Gastrocnemius medialis (tissue), 4 donors: ENCODE data around the gene ZBTB4. TPM values are rescaled to one million over a fixed set of nuclear protein-coding genes. Genes with fewer than 3 reads are reported as not detected.
"Not testable (repeated sequence)": the region's sequence is repeated elsewhere in the genome, so short reads cannot be mapped to it uniquely, and the experiment has no call there.

Experiments used
- ATAC-seq, 2 donors: fragments of 150-250 bp; one replicate each; pipeline ENCODE4 v1.9.1; 2016
- DNase-seq, 2 donors: peaks; one replicate each; pipeline ENCODE4 v3.0.0-alpha.2; 2019
- H3K27ac ChIP-seq, 4 donors: fragments of 200-600 bp; sonication (generic); 1 replicate in 1 of 4; 2 replicates in 3 of 4; pipeline ENCODE4 v1.5.1; 2016 to 2018; ENCODE audit warnings: mild to moderate bottlenecking in 2 of 4, moderate library complexity in 1 of 4
- H3K27me3 ChIP-seq, 3 donors: fragments of 200-600 bp; sonication (generic) in 2 of 3; 1 replicate in 1 of 3; 2 replicates in 2 of 3; pipeline versions ENCODE4 v1.5.1 to v1.6.0; 2016 to 2019; ENCODE audit warnings: mild to moderate bottlenecking in 1 of 3, moderate library complexity in 1 of 3
- H3K36me3 ChIP-seq, 2 donors: fragments of 200-600 bp; sonication (generic) in 1 of 2; one replicate each; pipeline ENCODE4 v1.5.1; 2017 to 2018
- H3K4me1 ChIP-seq, 2 donors: fragments of 200-600 bp; sonication (generic) in 1 of 2; one replicate each; pipeline ENCODE4 v1.5.1; 2016 to 2017; ENCODE audit warnings: mild to moderate bottlenecking in 2 of 2
- H3K4me3 ChIP-seq, 4 donors: fragments of 200-600 bp; sonication (generic) in 3 of 4; 1 replicate in 1 of 4; 2 replicates in 3 of 4; pipeline ENCODE4 v1.5.1; 2016 to 2019; ENCODE audit warnings: mild to moderate bottlenecking in 2 of 4
- H3K9me3 ChIP-seq, 3 donors: fragments of 200-600 bp; sonication (generic) in 2 of 3; 1 replicate in 1 of 3; 2 replicates in 2 of 3; pipeline ENCODE4 v1.5.1; 2016 to 2019
- POLR2A ChIP-seq, 2 donors: fragments of 450-650 bp; IDR thresholded peaks; one replicate each; pipeline ENCODE4 v1.6.1; 2017; ENCODE audit warnings: antibody characterized with exemption in 2 of 2, mild to moderate bottlenecking in 2 of 2, moderate library complexity in 2 of 2
- in situ Hi-C, 4 donors: fragments of 200-750 bp; cut with MboI; loops; one replicate each; pipeline versions ENCODE4 v1.15.0 to v1.8.0; 2017; ENCODE audit warnings: low sequenced_read_pairs in 4 of 4
- intact Hi-C: fragments of 100-400 bp; cut with DNase I; formaldehyde crosslinking; loops from one replicate; pipeline ENCODE4 v1.15.1; 2023; ENCODE audit warnings: low total_unique reads
- total RNA-seq, 4 donors: library from RNA; depleted of rRNA; stranded (reverse); fragments of >200 nt; gene quantifications; one replicate each; pipeline versions ENCODE4 v1.1.0 to v1.2.3, GENCODE V29; 2016
- TF ChIP-seq, protein P1 (sequence below), 5 experiments: fragments of 450-650 bp in 3 of 5; fragments of 200-600 bp in 2 of 5; sonication (generic) in 2 of 5; IDR thresholded peaks in 4 of 5; conservative IDR thresholded peaks in 1 of 5; 1 replicate in 4 of 5; 2 replicates in 1 of 5; pipeline ENCODE4 v1.5.1; 2016 to 2019; ENCODE audit warnings: antibody characterized with exemption in 5 of 5, mild to moderate bottlenecking in 3 of 5, moderate library complexity in 3 of 5

The ZBTB4 gene
- total RNA-seq, 4 donors from 2014 or later = 24.2 to 43.1 (median 31.2) TPM

GRCh38 chr17:7484919-7485377 is 5.5 kb upstream of the ZBTB4 start:
- no peak for TF ChIP-seq POLR2A (IDR thresholded peaks at IDR 0.05)
- TF ChIP-seq, protein P1, sequence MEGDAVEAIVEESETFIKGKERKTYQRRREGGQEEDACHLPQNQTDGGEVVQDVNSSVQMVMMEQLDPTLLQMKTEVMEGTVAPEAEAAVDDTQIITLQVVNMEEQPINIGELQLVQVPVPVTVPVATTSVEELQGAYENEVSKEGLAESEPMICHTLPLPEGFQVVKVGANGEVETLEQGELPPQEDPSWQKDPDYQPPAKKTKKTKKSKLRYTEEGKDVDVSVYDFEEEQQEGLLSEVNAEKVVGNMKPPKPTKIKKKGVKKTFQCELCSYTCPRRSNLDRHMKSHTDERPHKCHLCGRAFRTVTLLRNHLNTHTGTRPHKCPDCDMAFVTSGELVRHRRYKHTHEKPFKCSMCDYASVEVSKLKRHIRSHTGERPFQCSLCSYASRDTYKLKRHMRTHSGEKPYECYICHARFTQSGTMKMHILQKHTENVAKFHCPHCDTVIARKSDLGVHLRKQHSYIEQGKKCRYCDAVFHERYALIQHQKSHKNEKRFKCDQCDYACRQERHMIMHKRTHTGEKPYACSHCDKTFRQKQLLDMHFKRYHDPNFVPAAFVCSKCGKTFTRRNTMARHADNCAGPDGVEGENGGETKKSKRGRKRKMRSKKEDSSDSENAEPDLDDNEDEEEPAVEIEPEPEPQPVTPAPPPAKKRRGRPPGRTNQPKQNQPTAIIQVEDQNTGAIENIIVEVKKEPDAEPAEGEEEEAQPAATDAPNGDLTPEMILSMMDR (IDR thresholded peaks at IDR 0.05 in 4 of 5, conservative IDR thresholded peaks at IDR 0.05 in 1 of 5) = peak in 1 of 5 experiments; percentile 29
- Histone ChIP-seq H3K27ac (peak overlapping the region; percentile 100), H3K36me3 (no peaks in the 10 kb centered on the region), H3K9me3 (no peaks in the 10 kb centered on the region), H3K27me3 (no peaks in the 10 kb centered on the region), H3K4me3 (peak overlapping the region; percentile 61 to 90 (median 83)), H3K4me1 (peaks cover 46 to 67% of the 10 kb centered on the region in 2 donors)
- intact Hi-C loops (loop anchor here (1.0 to 10.0 kb wide), 10 partner anchors 50 to 833 kb away; partner anchors contain the start of genes BCL6B, C17orf100, EIF5A and KCTD11), in situ Hi-C loops (loop anchor here in 1 of 4 donors (5.0 kb wide), 1 partner anchor 48 kb away; the partner anchor contains the start of genes FGF11 and TMEM102)
- DNase-seq = no peak
- peak; percentile 1 to 3 for ATAC-seq

GRCh38 chr17:7484067-7484918 is 4.9 kb upstream of the ZBTB4 start, which contains the start of gene POLR2A:
TSS of gene POLR2A (plus strand) at chr17:7484366.
- H3K27me3 ChIP-seq = no peaks in the 10 kb centered on the region
- in situ Hi-C loops = no loop called here
- DNase-seq = peak; percentile 96 to 99
- intact Hi-C loops = loop anchor here (1.0 to 10.0 kb wide), 10 partner anchors 49 to 832 kb away; partner anchors contain the start of genes BCL6B, C17orf100, EIF5A and KCTD11
- peak within 1 kb of the TSS; percentile 100 for H3K27ac ChIP-seq
- peaks cover 49 to 70% of the 10 kb centered on the region in 2 donors for H3K4me1 ChIP-seq
- ATAC-seq = peak; percentile 71 to 76
- H3K9me3 ChIP-seq = no peaks in the 10 kb centered on the region
- peak within 1 kb of the TSS; percentile 82 to 90 (median 86) for H3K4me3 ChIP-seq
- H3K36me3 ChIP-seq = no peaks in the 10 kb centered on the region
- TF ChIP-seq POLR2A (IDR thresholded peaks at IDR 0.05) = peak; percentile 100
- TF ChIP-seq, protein P1 (IDR thresholded peaks at IDR 0.05 in 4 of 5, conservative IDR thresholded peaks at IDR 0.05 in 1 of 5) = no peak

GRCh38 chr17:7483255-7484066 is 4.0 kb upstream of the ZBTB4 start:
- no peaks in the 10 kb centered on the region for H3K9me3 ChIP-seq
- intact Hi-C loops = loop anchor here (1.0 to 10.0 kb wide), 12 partner anchors 48 to 831 kb away; partner anchors contain the start of genes BCL6B, C17orf100, EIF5A and KCTD11
- TF ChIP-seq POLR2A (IDR thresholded peaks at IDR 0.05) = peak in 1 of 2 donors; percentile 57
- TF ChIP-seq, protein P1 (IDR thresholded peaks at IDR 0.05 in 4 of 5, conservative IDR thresholded peaks at IDR 0.05 in 1 of 5) = no peak

DNA sequence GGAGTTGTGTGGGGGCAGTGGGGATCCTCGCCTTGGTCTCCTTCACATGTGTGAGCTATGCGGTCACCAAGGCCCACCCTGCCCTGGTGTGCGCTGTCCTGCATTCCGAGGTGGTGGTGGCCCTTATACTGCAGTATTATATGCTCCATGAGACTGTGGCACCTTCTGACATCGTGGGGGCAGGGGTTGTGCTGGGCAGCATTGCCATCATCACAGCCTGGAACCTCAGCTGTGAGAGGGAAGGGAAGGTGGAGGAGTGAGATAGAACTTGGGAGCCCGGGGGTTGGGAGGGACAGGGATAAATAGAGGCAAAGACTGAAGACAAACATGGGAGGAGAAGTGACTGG is 3.3 kb upstream of the ZBTB4 start:
- H3K9me3 ChIP-seq, in situ Hi-C loops, DNase-seq, H3K36me3 ChIP-seq, H3K27me3 ChIP-seq, ATAC-seq: not testable (repeated sequence)
- intact Hi-C loops = loop anchor here (2.0 to 10.0 kb wide), 4 partner anchors 234 to 830 kb away; partner anchors contain the start of genes BCL6B, C17orf100 and MED31
- peak overlapping the region; percentile 100 for H3K27ac ChIP-seq
- H3K4me3 ChIP-seq = peak overlapping the region; percentile 82 to 90 (median 86)
- H3K4me1 ChIP-seq = peaks cover 46 to 69% of the 10 kb centered on the region in 2 donors

More at GRCh38 chr17:7483255-7484066, 4.0 kb upstream of the ZBTB4 start:
- Histone ChIP-seq H3K27ac (peak overlapping the region; percentile 100), H3K27me3 (no peaks in the 10 kb centered on the region), H3K36me3 (no peaks in the 10 kb centered on the region), H3K4me3 (peak overlapping the region; percentile 82 to 90 (median 86)), H3K4me1 (peaks cover 42 to 64% of the 10 kb centered on the region in 2 donors)
- ATAC-seq (peak; percentile 70 to 77), DNase-seq (peak; percentile 95 to 96)
- in situ Hi-C loops = no loop called here

GRCh38 chr17:7481842-7482741 is 2.7 kb upstream of the ZBTB4 start:
- ATAC-seq, DNase-seq: not testable (repeated sequence)
- H3K4me1 ChIP-seq = peaks cover 46 to 69% of the 10 kb centered on the region in 2 donors

GRCh38 chr17:7481275-7481674 is 1.8 kb upstream of the ZBTB4 start, which contains the start of gene SLC35G6:
TSS of gene SLC35G6 (plus strand) at chr17:7481446. CDS start at chr17:7481517, 71 bp downstream.
- peak within 1 kb of the TSS in 3 of 4 donors; percentile 80 to 99 (median 93) for H3K4me3 ChIP-seq
- H3K9me3 ChIP-seq, H3K36me3 ChIP-seq, DNase-seq, H3K27me3 ChIP-seq, ATAC-seq, in situ Hi-C loops: not testable (repeated sequence)
- intact Hi-C loops = loop anchor here (5.0 to 10.0 kb wide), 2 partner anchors 456 to 829 kb away; partner anchors contain the start of genes BCL6B, C17orf100 and MED31
- H3K4me1 ChIP-seq = peaks cover 46 to 69% of the 10 kb centered on the region in 2 donors
- peak within 1 kb of the TSS; percentile 100 for H3K27ac ChIP-seq

More at GRCh38 chr17:7481842-7482741, 2.7 kb upstream of the ZBTB4 start:
- intact Hi-C loops = loop anchor here (2.0 to 10.0 kb wide), 4 partner anchors 233 to 830 kb away; partner anchors contain the start of genes BCL6B, C17orf100 and MED31
- H3K36me3 ChIP-seq, H3K27me3 ChIP-seq, H3K9me3 ChIP-seq, in situ Hi-C loops: not testable (repeated sequence)
- Histone ChIP-seq H3K4me3 (peak overlapping the region in 1 of 4 donors; percentile 84), H3K27ac (peak overlapping the region; percentile 100)
